ENCODE data around the gene BUB1.
"Not testable (repeated sequence)": the region's sequence is repeated elsewhere in the genome, so short reads cannot be mapped to it uniquely, and the experiment has no call there.

The BUB1 gene

DNA sequence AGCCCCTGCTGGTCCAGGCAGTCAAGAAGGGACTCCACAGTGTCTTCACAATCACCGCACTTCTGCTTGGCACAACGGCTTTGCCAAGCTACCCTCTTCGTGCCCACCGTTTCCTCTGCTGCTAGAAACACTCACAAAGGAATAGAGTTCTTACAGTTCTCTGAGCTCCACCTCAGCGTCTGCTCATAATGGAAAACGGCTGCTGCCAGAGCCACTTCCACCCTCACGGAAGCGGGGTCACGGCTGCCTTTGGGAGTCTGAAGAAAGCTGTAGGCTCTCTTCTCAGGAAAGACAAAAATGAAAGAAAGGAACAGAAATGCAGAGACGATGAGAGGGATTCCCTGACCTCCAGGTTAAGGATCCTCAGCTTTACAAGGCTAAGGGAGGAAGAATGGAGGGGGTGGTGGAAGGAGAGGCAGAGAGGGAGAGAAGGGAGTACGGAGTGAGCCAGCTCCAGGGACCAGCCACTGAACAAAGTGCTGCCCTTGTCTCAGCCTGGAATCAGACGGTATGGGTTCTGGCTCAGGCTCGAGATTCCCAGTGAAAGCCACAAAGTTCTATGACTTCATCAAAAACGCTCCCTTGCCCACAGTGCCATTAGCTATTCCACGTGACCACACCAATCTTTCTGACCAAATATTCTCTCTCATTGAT, 88.1 kb downstream of the BUB1 start:
- DNase-seq = not testable (repeated sequence)

- DNase-seq = not testable (repeated sequence)
These were observed 89.3 kb downstream of the BUB1 start for GRCh38 chr2:110588520-110588919.
